T1000 (cell line): Measurements from ENCODE around the gene PDILT.

Experiments used
- DNase-seq: peaks from one replicate; lab custom pipeline; 2025; ENCODE audit warnings: mixed read lengths; lab: John Stamatoyannopoulos, UW

PDILT gene

DNA sequence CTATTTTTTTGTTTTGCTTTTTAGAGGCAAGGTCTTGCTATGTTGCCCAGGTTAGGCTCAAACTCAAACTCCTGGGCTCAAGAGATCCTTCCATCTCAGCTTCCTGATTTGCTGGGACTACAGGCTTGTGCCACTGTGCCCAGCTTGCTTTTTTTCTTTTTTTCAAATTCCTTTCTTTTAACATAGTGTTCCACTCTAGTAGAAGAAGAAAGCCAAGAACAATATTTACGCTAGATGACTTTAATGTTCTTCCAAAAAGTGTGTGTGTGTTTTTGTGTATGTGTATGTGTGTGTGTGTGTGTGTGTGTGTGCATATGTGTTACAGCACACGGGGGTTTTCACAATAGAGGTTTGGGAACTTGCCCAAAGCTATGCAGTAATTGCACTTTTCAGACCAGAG lies 41.3 kb downstream of the PDILT start:
- DNase-seq = no peak

DNA sequence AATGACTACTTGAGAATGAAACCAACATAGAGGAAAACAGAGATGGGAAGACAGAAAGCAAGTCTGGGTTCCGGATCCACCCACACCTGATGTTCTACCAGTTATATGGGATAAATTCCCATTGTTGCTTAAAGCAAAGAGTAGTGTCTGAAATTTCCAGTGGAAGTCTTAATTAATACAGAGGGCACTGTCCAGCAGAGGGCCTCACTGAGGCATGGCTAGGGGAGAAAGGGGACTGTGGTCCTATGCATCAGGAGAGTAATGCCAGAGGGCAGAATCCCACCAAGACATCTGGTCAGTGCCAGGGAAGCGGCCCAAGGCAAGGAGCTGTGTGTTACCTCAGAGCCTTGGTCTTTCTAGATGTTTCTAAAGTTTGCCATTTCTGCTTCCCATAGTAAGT lies 44.5 kb downstream of the PDILT start:
- DNase-seq = no peak

DNA sequence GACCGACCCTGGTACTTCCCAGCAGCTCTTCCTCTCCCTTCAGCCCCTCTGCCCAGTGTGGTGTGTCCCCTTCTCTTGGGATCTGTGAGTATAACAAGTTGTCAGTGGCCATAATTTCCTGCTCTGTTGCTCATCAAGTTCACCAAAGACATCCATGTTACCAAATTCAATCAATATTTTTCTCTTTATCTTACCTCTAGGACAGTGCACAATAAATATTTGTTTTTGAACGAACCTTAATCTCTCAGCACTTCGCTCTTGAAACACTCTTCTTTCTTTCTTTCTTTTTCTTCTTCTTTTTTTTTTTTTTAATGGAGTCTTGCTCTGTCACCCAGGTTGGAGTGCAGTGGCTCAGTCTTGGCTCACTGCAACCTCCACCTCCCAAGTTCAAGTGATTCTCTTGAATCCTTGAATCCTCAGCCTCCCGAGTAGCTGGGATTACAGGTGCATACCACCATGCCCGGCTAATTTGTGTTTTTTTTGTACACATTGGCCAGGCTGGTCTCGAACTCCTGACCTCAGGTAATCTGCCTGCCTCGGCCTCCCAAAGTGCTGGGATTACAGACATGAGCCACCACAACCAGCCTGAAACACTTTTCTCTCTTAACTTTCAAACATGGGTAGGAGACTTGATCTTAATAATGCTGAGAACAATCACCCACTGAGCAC lies 49.3 kb downstream of the PDILT start:
- DNase-seq = no peak

DNA sequence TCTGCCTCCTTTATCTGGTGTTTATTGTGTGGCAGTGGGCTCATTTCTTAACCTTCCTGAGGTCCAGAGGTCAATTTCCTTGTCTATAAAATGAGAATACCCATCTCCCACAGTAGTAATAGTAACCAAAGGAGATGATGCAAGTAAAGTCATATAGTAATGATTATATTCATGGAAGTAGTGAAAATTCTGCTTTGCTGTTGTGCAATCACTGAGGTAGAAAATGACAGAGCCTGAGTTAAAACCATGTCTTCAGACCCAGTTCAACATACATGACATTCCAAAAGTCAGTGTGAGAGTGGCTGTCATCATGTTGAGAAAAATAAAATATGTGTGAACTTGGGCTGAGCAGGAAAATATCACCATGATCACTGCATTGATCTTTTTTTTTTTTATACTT lies 51.2 kb downstream of the PDILT start:
- DNase-seq = no peak

DNA sequence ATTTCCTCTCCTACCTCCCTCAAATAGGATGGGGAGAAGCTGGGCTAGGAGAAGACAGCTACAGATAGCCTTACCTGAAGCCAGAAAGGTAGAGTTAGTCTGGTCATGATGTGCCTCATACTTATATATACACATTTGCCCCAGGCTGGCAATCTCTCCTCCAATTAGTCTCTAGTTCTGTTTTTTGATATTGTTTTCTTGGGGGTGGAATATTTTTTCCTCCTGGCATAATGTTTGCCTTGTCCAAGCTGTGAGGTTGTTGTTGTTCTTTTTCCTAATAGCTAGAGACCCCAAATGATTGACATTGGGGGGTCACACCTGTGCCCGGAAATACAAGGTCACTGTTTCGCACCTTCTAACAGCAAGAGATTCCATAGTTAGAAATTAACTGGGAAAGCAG lies 51.9 kb downstream of the PDILT start, which contains the start of gene UMOD:
TSS of gene UMOD (minus strand) at position 101 of the 400 bp plus-strand sequence. CDS start 1,978 bp downstream, outside the sequence.
- no peak for DNase-seq

DNA sequence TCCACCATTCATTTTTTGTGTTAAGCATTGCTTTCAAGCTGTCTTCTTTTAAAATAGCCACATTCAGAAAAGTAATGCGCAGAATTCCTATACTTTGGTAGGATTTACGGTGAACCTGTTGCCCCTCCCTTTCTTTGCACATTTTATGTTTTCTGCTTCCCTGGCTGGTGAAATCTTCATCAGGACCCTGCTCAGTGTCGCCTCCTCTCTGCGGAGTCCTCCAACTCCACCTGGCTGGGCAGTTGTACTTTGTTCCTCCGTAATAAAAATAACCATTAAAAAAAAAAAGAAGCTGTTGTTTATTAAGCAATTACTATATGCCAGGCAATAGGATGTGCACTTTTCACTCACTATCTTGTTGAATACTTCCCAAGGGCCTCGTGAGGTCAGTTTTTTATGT lies 54.9 kb downstream of the PDILT start:
- DNase-seq = no peak

DNA sequence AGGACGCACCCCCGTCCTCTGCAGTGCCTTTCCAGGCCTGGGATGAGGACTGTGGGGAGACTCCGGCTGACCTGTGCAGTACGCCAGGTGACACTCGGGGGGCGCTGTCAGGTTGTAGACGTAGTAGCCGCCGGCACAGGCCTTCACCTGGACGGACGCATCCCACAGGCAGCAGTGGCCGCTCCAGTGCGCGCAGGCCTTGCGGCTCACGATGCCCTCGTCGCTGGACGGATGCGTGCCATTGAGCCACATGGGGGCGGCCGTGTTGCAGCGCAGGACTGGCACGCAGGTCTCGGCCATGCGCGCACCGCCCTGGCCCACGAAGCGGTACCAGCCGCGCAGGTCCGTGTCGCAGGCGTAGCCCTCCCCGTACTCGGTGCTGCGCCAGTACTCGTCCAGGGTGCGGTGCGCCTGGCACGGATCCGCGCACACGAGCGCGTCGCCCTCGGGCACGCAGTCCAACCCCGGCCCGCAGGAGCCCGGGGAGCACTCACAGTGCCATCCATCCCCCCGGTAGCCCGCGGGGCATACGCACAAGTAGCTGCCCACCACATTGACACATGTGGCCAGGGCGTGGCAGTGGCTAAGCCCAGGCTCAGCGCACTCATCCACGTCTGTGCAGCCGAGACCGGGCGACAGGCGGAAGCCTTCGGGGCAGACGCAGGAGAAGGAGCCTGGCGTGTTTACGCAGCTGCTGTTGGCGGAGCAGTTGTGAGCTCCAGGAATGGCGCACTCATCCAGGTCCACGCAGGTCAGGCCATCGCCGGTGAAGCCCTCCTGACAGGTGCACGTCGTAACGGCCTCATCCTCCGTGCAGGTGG lies 56.0 kb downstream of the PDILT start:
- no peak for DNase-seq

DNA sequence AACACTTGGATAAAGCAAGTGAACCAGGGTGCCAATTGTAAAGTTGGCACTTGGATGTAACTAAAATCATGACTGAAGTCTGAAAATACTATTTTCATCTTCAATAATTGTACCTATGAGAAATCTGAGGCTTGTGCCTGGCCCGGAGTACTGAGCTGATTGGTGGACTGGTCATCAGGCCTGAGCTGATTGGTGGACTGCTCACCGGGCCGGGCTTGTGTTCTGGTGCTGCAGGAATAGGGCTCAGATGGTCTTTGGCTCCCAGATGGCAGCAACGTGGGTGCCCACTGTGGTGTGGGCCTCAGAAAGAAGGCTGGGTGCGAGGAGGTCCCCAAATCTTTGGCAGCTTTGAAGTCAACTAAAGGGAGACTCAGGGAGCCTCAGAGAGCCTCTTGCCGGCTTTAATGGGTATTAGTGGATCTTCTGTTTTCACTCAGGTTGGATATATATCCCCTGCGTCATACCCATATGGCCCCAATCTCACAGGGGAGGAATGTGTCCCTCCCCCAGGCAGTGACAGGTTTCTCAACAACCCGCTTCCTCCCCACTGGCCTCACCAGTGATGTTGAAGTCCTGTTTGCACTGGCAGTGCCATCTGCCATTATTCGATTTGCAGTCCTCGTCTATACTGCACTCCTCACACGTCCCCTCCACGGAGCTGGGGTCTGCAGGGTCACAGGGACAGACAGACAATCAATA lies 56.7 kb downstream of the PDILT start:
- DNase-seq = no peak

DNA sequence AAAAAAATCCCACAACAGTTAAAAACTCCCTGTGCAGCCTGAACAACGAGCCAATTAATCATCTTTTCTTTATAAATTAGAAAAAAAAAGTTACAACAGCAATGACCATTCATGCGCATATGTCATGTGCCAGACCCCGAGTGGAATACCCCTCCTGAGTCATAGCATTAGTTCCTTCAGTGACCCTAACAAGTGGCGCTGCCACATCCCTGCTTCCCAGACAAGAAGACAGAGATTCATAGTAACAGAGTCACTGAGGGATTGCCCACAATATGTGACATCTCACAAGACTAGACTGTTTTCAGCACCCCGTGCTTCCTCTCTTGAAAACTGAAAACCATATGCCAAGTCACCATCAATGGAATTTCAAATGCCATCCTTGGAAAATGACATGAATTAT lies 59.9 kb downstream of the PDILT start:
- DNase-seq = no peak

DNA sequence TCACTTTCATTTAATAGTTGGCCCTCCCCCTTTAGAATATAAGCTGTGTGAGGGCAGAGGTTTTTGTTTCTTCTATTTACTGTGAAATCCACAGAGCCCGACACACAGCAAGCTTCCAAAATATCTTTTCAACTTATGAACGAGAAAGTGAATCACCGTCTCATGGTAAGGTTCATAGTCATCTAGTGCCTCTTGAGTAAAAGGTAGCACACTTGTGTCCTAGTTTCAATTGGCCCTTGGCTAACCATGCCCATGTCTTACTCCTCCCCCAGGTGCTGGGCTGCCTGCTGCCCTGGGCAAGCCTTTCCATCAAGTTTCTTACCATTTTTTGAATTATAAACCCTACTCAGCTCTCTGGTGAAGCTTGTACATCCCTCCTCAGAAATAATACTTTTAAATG lies 64.8 kb downstream of the PDILT start:
- DNase-seq = no peak

DNA sequence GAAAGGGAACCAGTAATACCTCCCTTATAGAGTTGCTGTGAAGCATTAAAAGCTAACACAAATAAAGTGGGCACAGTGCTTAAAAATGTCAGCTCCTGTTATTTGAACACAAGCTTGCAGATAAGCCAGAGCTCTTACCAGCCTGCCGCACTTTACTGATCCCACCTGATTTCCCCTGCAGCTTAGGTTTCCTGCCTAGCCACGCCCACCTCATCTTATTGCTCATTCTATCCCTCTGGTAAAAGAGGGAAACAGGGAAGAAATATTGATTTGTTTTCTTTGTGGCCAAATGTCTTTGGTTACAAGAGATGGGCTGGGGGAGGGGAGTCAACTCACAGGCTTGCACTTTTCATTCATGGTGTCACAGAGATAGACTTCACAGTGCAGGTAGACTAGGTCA lies 67.6 kb downstream of the PDILT start:
- DNase-seq = no peak

DNA sequence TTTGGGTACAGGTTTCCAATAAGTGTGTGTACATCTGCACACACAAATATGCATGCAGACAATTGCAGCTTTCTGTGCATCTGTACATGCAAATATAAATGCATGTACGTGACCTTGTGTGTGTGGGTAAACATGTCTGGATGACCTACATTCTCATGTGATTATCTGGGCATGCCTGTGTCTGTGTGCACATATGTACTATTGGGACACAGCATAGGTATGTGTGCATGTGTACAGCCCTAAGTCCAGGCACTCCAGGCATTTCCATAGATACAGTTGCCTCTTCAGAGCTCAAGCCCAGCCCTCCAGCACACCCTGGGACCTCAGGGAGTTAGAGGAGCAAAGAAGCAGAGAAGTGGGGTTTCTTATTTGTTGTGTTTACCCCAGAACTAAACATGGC lies 70.1 kb downstream of the PDILT start:
- DNase-seq = no peak

DNA sequence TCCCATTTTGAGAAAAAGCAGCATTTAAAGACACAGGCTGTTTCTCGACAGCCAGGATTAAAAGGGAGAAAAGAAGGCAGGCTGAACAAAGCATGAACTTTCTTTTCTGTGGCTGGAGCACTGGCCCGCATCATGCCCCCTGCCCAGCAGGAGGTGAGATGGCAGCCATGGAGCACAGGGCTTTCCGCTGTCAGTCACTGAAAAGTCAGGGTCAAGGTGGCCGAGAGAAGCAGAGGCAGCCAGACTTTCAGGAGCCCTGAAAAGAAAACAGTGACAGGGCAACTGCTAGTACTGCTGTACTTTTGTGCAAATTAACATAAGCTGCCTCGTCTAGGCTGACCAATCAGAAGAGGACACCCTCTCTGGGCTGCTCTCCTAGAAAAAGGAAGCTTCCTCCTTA lies 71.4 kb downstream of the PDILT start:
- DNase-seq = no peak

DNA sequence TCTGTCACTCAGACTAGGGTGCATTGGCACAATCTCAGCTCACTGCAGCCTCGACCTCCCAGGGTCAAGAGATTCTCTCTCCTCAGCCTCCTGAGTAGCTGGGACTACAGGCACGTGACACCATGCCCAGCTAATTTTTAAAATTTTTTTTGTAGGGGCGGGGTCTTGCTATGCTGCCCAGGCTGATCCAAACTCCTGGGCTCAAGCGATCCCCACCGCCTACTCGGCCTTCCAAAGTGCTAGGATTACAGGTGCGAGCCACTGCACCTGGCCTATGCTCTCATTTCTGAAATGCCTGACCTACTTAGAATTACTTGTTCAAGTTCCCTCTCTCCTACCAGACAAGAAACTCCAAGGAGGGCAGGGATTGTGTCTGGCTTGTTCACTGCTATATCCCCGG lies 72.1 kb downstream of the PDILT start:
- DNase-seq = no peak

DNA sequence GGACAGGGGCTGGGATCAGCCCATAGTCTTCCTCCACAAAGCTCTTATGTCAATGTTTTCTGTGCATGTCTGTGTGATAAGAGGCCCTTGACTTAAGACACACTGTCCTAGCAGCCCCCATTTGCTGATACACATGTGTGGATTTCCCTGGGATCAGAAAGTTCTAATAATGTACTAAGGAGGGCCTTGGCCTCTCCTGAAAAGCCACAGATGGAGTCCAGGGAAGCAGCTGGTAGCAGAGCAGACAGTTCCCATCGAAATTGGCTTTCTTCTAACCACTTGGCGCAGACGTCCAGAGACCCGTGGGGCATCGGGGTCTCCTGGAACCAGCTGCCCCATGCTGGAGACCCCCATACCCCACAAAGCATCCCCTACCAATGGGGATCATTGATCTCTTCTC lies 72.9 kb downstream of the PDILT start:
- no peak for DNase-seq

DNA sequence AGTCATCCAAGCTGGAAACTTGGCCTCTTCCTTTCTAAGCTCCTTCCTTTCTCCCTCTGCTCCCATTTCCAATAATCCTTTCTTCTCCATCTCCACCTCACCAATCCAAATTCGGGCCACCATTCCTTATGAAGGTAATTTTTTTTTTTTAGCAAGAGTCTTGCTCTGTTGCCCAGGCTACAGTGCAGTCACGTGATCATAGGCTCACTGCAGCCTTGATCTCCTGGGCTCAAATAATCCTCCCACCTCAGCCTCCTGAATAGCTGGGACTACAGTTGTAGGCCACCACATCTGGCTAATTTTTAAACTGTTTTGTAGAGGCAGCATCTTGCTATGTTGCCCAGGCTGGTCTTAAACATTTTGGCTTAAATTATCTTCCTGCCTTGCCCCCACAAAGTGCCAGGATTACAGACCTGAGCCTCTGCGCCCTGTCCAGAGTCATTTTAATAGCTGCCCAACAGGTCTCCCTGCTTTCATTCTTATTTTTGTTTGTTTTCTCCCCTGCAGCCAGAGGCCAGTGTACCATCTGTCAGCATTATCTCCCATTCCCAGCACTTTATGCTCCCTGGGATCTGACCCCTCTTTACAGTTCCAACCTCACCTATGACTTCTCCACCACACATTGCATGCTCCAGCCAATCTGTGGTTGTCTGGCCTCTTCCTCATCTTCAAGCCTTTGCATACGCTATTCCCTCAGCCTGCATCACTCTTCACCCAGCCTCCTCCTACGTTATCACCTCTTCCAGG lies 75.0 kb downstream of the PDILT start:
- no peak for DNase-seq

DNA sequence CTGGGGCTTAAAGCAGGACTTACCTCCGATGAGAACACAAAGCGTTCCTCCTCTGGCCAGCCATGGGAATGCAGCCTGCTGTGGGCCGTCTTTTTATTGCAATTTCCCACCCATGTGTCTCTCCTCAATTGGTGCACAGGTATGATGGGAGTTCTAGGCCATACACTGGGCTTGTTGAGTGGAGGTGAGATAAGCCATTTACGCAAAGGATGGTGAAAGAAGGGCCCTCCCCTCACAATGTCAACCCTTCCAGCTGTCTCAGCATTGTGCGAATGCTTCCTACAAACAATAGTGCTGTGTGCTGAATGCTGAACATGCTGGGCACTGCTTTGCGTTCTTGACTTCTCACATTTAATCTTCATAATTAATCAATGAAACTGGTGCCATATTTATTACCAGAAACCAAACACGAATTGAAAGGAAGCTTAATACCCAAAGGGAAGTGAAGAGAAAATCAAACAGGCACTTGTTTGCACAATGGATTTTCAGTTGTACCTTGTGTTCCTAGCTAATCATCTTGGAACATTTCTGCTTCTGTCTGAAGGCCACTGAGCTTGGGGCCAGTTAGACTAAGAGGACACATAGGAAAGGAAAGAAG lies 77.0 kb downstream of the PDILT start, which contains the start of gene GP2:
TSS of gene GP2 (minus strand) at position 70 of the 598 bp plus-strand sequence. CDS start 1,082 bp downstream, outside the sequence.
- no peak for DNase-seq

DNA sequence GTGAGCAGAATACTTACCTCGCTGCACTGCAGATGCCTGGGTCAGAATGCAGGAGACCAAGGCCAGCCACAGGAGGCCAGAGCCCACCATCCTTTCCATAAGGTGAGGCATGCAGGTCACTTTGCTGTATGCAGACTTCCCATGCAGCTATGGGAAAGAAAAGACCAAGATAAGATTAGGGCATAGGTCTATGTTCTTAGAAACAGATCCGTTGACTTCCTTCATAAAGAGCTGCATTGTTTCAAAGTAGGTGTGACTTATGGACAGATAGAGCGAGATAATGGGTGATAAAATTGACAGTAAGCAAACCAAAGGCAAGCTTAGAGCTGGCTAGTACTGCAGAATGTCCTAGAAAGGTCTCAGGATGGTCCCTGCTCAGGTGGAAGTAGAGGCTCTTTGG lies 78.2 kb downstream of the PDILT start:
- no peak for DNase-seq

DNA sequence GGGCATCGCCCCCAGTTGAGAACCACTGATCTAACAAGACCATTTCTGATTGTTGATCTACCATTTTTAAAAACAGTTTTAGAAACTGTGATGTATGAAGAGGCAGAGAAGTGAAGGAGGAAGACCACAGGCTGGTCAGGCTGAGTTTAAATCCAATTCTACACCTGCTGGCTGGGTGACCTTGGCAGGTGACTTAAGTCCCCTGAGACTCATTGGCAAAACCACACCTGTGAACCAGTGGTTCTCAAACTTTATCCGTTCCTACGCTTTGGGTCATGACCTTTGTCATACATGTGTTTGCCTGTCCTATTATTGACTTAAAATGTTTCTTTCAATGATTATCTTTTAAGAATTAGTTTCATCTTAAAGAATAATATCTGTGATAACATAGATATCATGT lies 79.5 kb downstream of the PDILT start:
- DNase-seq = no peak

DNA sequence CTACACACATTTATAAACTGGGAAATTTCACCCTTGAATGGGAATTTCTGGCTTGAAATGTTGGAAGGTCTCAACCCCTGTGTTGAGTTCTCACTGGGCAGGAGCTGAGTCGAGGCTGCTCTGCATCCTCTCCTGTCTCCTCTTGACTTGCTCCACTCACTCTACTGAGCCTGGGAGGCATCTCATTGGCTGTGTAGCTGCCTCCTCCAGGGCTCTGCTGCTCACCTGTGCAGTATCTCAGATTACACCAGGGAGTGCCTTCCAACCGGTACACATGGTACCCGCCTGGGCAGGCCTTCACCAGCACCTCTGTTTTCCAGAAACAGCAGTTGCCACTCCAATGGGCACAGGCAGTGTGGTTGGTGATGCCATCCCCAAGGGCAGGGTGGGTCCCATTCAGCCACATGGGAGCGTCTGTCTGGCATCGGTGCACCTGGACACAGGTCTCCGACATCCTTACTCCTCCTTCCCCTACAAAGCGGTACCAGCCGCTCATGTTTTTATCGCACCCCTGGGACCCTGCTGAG lies 80.9 kb downstream of the PDILT start:
- DNase-seq = no peak

DNA sequence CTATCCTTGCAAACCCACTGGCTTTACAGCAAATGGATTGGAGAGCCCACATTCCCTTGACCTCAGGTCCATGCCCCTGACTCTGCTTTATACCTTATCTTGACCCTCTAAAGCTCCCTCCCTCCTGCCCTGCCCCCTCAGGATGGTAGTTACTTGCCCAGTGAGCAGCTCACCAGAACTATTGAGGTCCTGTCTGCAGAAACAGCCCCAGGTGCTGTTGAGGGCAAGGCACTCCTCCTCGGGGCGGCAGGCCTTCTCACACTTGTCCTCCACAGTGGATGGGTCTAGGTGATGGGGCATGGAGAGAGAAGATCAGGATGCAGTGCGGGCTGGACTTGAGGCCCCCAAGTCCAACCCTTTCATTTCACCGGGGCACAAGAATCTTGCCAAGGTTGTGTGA lies 81.8 kb downstream of the PDILT start:
- no peak for DNase-seq
